ENCODE measurements around the gene CPVL.

CPVL gene

DNA sequence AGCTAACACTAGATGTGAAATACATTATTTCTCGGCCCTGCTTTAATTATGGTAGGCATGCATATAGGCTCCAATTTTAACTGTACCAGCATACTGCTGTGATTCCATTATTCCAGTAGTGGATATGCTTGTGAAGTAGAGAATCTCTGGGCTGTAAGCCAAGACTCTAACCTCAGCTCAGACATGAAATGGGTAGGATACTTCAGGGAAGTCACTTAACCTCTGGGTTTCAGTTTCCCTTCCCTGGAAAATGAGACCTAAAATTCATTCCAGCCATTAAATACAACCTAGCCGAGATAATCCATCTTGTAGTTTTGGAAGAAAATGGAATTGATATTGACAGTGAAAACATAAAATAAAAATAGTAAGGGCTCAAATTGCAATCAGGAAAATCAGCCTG, 128.6 kb downstream of the CPVL start:
- Histone ChIP-seq H3K4me1 (ENCODE audit: control insufficient read depth, insufficient read depth, low read length) (no peaks in the 10 kb centered on the region), H3K27ac (ENCODE audit: low read depth, low read length) (no peak overlapping the region), H3K36me3 (ENCODE audit: control insufficient read depth, insufficient read depth, low read length) (no peaks in the 10 kb centered on the region)

GRCh38 chr7:29014725-29015124, 131.6 kb downstream of the CPVL start:
- Histone ChIP-seq H3K4me1 (ENCODE audit: control insufficient read depth, insufficient read depth, low read length) (no peaks in the 10 kb centered on the region), H3K27me3 (ENCODE audit: control insufficient read depth, insufficient read depth, low read length) (no peaks in the 10 kb centered on the region), H3K27ac (ENCODE audit: low read depth, low read length) (no peak overlapping the region), H3K9ac (ENCODE audit: low read length) (no peak overlapping the region), H3K36me3 (ENCODE audit: control insufficient read depth, insufficient read depth, low read length) (no peaks in the 10 kb centered on the region), H3K4me3 (ENCODE audit: low read length) (no peak overlapping the region)

More for the DNA sequence above, 128.6 kb downstream of the CPVL start:
- no peaks in the 10 kb centered on the region for H3K27me3 ChIP-seq (ENCODE audit: control insufficient read depth, insufficient read depth, low read length)
- no peak overlapping the region for H3K9ac ChIP-seq (ENCODE audit: low read length)
- H3K4me3 ChIP-seq (ENCODE audit: low read length), result no peak overlapping the region

- H3K4me1 ChIP-seq (ENCODE audit: control insufficient read depth, insufficient read depth, low read length), result no peaks in the 10 kb centered on the region
- no peaks in the 10 kb centered on the region for H3K36me3 ChIP-seq (ENCODE audit: control insufficient read depth, insufficient read depth, low read length)
- H3K4me3 ChIP-seq (ENCODE audit: low read length), result no peak overlapping the region
- H3K9ac ChIP-seq (ENCODE audit: low read length), result no peak overlapping the region
- no peaks in the 10 kb centered on the region for H3K27me3 ChIP-seq (ENCODE audit: control insufficient read depth, insufficient read depth, low read length)
- no peak overlapping the region for H3K27ac ChIP-seq (ENCODE audit: low read depth, low read length)
Observed at GRCh38 chr7:29013931-29014330, 132.4 kb downstream of the CPVL start.

GRCh38 chr7:29013082-29013695, 133.1 kb downstream of the CPVL start:
- no peaks in the 10 kb centered on the region for H3K4me1 ChIP-seq (ENCODE audit: control insufficient read depth, insufficient read depth, low read length)
- H3K9ac ChIP-seq (ENCODE audit: low read length), result no peak overlapping the region
- no peaks in the 10 kb centered on the region for H3K36me3 ChIP-seq (ENCODE audit: control insufficient read depth, insufficient read depth, low read length)
- H3K27me3 ChIP-seq (ENCODE audit: control insufficient read depth, insufficient read depth, low read length), result no peaks in the 10 kb centered on the region
- no peak overlapping the region for H3K27ac ChIP-seq (ENCODE audit: low read depth, low read length)
- no peak overlapping the region for H3K4me3 ChIP-seq (ENCODE audit: low read length)

DNA sequence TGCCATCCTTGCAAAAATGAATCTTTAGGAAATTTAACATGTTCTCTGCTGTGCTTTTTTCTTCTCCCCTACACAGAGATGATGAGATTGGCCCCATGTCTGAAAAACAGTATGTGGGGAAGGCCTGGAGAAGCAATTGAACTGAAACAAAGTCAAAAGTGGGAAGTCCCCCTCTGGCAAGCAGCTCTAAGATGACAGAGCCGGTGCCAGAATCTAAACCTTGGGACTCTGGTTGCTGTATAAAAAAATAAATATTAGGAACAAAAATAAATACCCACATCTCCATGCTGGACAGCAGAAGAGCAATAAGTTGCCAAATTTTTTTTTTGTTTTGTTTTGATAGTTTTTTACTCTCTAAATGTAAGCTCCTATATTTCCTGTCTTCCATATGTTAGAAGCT, 136.4 kb downstream of the CPVL start:
- Histone ChIP-seq H3K36me3 (ENCODE audit: control insufficient read depth, insufficient read depth, low read length) (no peaks in the 10 kb centered on the region), H3K27me3 (ENCODE audit: control insufficient read depth, insufficient read depth, low read length) (no peaks in the 10 kb centered on the region), H3K4me3 (ENCODE audit: low read length) (no peak overlapping the region), H3K4me1 (ENCODE audit: control insufficient read depth, insufficient read depth, low read length) (no peaks in the 10 kb centered on the region), H3K9ac (ENCODE audit: low read length) (no peak overlapping the region), H3K27ac (ENCODE audit: low read depth, low read length) (no peak overlapping the region)

- Histone ChIP-seq H3K4me1 (ENCODE audit: control insufficient read depth, insufficient read depth, low read length) (no peaks in the 10 kb centered on the region), H3K36me3 (ENCODE audit: control insufficient read depth, insufficient read depth, low read length) (no peaks in the 10 kb centered on the region), H3K27ac (ENCODE audit: low read depth, low read length) (no peak overlapping the region), H3K27me3 (ENCODE audit: control insufficient read depth, insufficient read depth, low read length) (no peaks in the 10 kb centered on the region), H3K4me3 (ENCODE audit: low read length) (no peak overlapping the region), H3K9ac (ENCODE audit: low read length) (no peak overlapping the region)
Observed at GRCh38 chr7:29008590-29008989, 137.7 kb downstream of the CPVL start.

DNA sequence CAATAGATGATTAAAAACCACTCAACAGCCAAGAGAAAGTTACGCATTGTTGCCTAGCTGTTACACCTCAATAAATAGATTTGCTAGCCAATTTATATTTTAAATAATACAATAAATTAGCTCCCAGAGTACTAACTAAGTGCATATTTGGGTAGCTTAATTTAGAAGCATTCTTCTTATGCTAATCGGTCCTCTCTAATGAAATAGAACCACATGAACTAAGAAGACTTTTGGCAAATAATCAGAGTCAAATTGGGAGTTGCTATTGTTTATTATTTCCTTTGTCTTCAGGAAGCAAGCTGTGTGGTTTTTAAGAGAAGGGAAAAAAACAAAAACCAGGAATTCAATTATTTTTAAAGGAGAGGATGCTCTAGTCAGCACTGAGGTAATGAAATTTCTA, 139.2 kb downstream of the CPVL start:
- H3K27ac ChIP-seq (ENCODE audit: low read depth, low read length), result no peak overlapping the region
- H3K9ac ChIP-seq (ENCODE audit: low read length), result no peak overlapping the region
- H3K4me3 ChIP-seq (ENCODE audit: low read length), result no peak overlapping the region
- no peaks in the 10 kb centered on the region for H3K36me3 ChIP-seq (ENCODE audit: control insufficient read depth, insufficient read depth, low read length)
- H3K4me1 ChIP-seq (ENCODE audit: control insufficient read depth, insufficient read depth, low read length), result no peaks in the 10 kb centered on the region
- H3K27me3 ChIP-seq (ENCODE audit: control insufficient read depth, insufficient read depth, low read length), result no peaks in the 10 kb centered on the region

- no peak overlapping the region for H3K27ac ChIP-seq (ENCODE audit: low read depth, low read length)
- H3K27me3 ChIP-seq (ENCODE audit: control insufficient read depth, insufficient read depth, low read length), result no peaks in the 10 kb centered on the region
- no peak overlapping the region for H3K9ac ChIP-seq (ENCODE audit: low read length)
- H3K36me3 ChIP-seq (ENCODE audit: control insufficient read depth, insufficient read depth, low read length), result no peaks in the 10 kb centered on the region
- no peak overlapping the region for H3K4me3 ChIP-seq (ENCODE audit: low read length)
- no peaks in the 10 kb centered on the region for H3K4me1 ChIP-seq (ENCODE audit: control insufficient read depth, insufficient read depth, low read length)
Observed at GRCh38 chr7:29005829-29006228, 140.5 kb downstream of the CPVL start.

- H3K36me3 ChIP-seq (ENCODE audit: control insufficient read depth, insufficient read depth, low read length), result no peaks in the 10 kb centered on the region
- no peak overlapping the region for H3K9ac ChIP-seq (ENCODE audit: low read length)
- H3K4me1 ChIP-seq (ENCODE audit: control insufficient read depth, insufficient read depth, low read length), result no peaks in the 10 kb centered on the region
- H3K27ac ChIP-seq (ENCODE audit: low read depth, low read length), result no peak overlapping the region
- no peaks in the 10 kb centered on the region for H3K27me3 ChIP-seq (ENCODE audit: control insufficient read depth, insufficient read depth, low read length)
- no peak overlapping the region for H3K4me3 ChIP-seq (ENCODE audit: low read length)
Observed at GRCh38 chr7:29005406-29005805, 140.9 kb downstream of the CPVL start.

DNA sequence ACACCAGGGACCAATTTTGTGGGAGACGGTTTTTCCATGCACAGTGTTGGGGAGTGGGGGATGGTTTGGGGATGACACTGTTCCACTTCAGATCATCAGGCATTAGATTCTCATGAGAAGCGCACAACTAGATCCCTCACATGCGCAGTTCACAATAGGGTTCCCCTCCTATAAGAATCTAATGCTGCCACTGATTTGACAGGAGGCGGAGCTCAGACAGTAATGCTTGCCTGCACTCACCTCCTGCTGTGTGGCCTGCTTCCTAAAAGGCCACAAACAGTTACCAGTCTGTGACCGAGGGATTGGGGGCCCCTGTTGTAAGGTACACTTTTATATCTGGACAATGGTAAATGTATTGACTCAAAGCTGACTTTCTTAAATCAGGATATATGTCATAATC, 142.6 kb downstream of the CPVL start:
- Histone ChIP-seq H3K9ac (ENCODE audit: low read length) (no peak overlapping the region), H3K4me3 (ENCODE audit: low read length) (no peak overlapping the region), H3K27me3 (ENCODE audit: control insufficient read depth, insufficient read depth, low read length) (no peaks in the 10 kb centered on the region), H3K27ac (ENCODE audit: low read depth, low read length) (no peak overlapping the region), H3K36me3 (ENCODE audit: control insufficient read depth, insufficient read depth, low read length) (no peaks in the 10 kb centered on the region), H3K4me1 (ENCODE audit: control insufficient read depth, insufficient read depth, low read length) (no peaks in the 10 kb centered on the region)

GRCh38 chr7:29000717-29001076, 145.6 kb downstream of the CPVL start:
- Histone ChIP-seq H3K9ac (ENCODE audit: low read length) (no peak overlapping the region), H3K4me3 (ENCODE audit: low read length) (no peak overlapping the region), H3K27me3 (ENCODE audit: control insufficient read depth, insufficient read depth, low read length) (no peaks in the 10 kb centered on the region), H3K36me3 (ENCODE audit: control insufficient read depth, insufficient read depth, low read length) (no peaks in the 10 kb centered on the region), H3K27ac (ENCODE audit: low read depth, low read length) (no peak overlapping the region), H3K4me1 (ENCODE audit: control insufficient read depth, insufficient read depth, low read length) (peaks cover 3% of the 10 kb centered on the region)

GRCh38 chr7:28999895-29000716, 146.2 kb downstream of the CPVL start:
- H3K9ac ChIP-seq (ENCODE audit: low read length), result no peak overlapping the region
- no peaks in the 10 kb centered on the region for H3K36me3 ChIP-seq (ENCODE audit: control insufficient read depth, insufficient read depth, low read length)
- H3K27me3 ChIP-seq (ENCODE audit: control insufficient read depth, insufficient read depth, low read length), result no peaks in the 10 kb centered on the region
- no peak overlapping the region for H3K27ac ChIP-seq (ENCODE audit: low read depth, low read length)
- no peak overlapping the region for H3K4me3 ChIP-seq (ENCODE audit: low read length)
- H3K4me1 ChIP-seq (ENCODE audit: control insufficient read depth, insufficient read depth, low read length), result peaks cover 3% of the 10 kb centered on the region

- peaks cover 3% of the 10 kb centered on the region for H3K4me1 ChIP-seq (ENCODE audit: control insufficient read depth, insufficient read depth, low read length)
Observed at GRCh38 chr7:28999427-28999826, 146.9 kb downstream of the CPVL start.

More at GRCh38 chr7:28999427-28999826, 146.9 kb downstream of the CPVL start:
- no peak overlapping the region for H3K27ac ChIP-seq (ENCODE audit: low read depth, low read length)
- no peak overlapping the region for H3K4me3 ChIP-seq (ENCODE audit: low read length)
- H3K9ac ChIP-seq (ENCODE audit: low read length), result no peak overlapping the region
- no peaks in the 10 kb centered on the region for H3K27me3 ChIP-seq (ENCODE audit: control insufficient read depth, insufficient read depth, low read length)
- no peaks in the 10 kb centered on the region for H3K36me3 ChIP-seq (ENCODE audit: control insufficient read depth, insufficient read depth, low read length)

Measured in rectal smooth muscle tissue (tissue), 1 donor.